Right atrium auricular region (tissue), 2 donors: Measurements from ENCODE around the gene GSK3B. TPM values are rescaled to one million over a fixed set of nuclear protein-coding genes. Genes with fewer than 3 reads are reported as not detected.

Experiments
- DNase-seq: peaks from one replicate; pipeline ENCODE4 v3.0.0-alpha.2; 2019; ENCODE audit warnings: low spot score
- H3K27ac ChIP-seq, 2 donors: fragments of 200-600 bp; sonication (generic); 1 replicate in 1 of 2; 2 replicates in 1 of 2; pipeline ENCODE4 v1.5.1; 2016 to 2019
- H3K27me3 ChIP-seq, 2 donors: fragments of 200-600 bp; sonication (generic); one replicate each; pipeline versions ENCODE4 v1.5.1 to v1.6.0; 2017 to 2019
- H3K36me3 ChIP-seq: fragments of 200-600 bp; sonication (generic); one replicate; pipeline ENCODE4 v1.5.1; 2016
- H3K4me1 ChIP-seq, 2 donors: fragments of 200-600 bp; sonication (generic); one replicate each; pipeline versions ENCODE4 v1.5.1 to v1.6.0; 2017 to 2019
- H3K4me3 ChIP-seq, 2 donors: fragments of 200-600 bp; sonication (generic); 1 replicate in 1 of 2; 2 replicates in 1 of 2; pipeline ENCODE4 v1.5.1; 2017 to 2019; ENCODE audit warnings: mild to moderate bottlenecking in 1 of 2, moderate library complexity in 1 of 2
- H3K9me3 ChIP-seq, 2 donors: fragments of 200-600 bp; sonication (generic); one replicate each; pipeline ENCODE4 v1.5.1; 2019
- total RNA-seq, 2 donors: library from RNA; depleted of rRNA; stranded (reverse); fragments of >200 nt; gene quantifications; one replicate each; pipeline ENCODE4 v1.1.0, GENCODE V29; 2016
- TF ChIP-seq, protein P1 (sequence below), 2 donors: fragments of 200-600 bp; sonication (generic); IDR thresholded peaks; one replicate each; pipeline ENCODE4 v1.5.1; 2019; ENCODE audit warnings: antibody characterized with exemption in 2 of 2

GSK3B gene
- total RNA-seq, 2 donors from 2014 or later: 31.3 to 42.0 TPM

DNA sequence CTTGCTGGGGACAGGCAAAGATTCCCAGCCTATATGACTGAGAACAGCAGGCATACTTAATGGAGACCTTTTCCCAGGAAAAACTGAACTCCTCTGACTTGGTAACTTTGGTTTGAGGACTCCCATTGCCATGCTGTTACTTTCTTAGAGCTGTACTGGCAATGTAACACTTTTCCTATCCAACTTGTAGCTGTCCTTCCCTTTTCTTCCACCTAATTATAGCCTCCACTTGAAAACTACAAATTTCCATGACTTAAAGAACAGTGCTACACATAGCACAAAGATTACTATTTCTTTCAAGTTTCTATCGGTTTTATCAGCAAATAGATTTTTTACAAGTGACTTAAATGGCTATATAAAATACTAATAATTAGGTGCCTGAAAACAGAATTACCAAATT is 116.9 kb downstream of the GSK3B start:
- no peaks in the 10 kb centered on the region for H3K9me3 ChIP-seq
- peaks cover 0 to 10% of the 10 kb centered on the region in 2 donors for H3K4me1 ChIP-seq
- H3K4me3 ChIP-seq: no peak overlapping the region
- no peak for DNase-seq
- TF ChIP-seq, protein P1, sequence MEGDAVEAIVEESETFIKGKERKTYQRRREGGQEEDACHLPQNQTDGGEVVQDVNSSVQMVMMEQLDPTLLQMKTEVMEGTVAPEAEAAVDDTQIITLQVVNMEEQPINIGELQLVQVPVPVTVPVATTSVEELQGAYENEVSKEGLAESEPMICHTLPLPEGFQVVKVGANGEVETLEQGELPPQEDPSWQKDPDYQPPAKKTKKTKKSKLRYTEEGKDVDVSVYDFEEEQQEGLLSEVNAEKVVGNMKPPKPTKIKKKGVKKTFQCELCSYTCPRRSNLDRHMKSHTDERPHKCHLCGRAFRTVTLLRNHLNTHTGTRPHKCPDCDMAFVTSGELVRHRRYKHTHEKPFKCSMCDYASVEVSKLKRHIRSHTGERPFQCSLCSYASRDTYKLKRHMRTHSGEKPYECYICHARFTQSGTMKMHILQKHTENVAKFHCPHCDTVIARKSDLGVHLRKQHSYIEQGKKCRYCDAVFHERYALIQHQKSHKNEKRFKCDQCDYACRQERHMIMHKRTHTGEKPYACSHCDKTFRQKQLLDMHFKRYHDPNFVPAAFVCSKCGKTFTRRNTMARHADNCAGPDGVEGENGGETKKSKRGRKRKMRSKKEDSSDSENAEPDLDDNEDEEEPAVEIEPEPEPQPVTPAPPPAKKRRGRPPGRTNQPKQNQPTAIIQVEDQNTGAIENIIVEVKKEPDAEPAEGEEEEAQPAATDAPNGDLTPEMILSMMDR (IDR thresholded peaks at IDR 0.05): no peak
- no peak overlapping the region for H3K27ac ChIP-seq
- no peaks in the 10 kb centered on the region for H3K36me3 ChIP-seq
- no peaks in the 10 kb centered on the region for H3K27me3 ChIP-seq

DNA sequence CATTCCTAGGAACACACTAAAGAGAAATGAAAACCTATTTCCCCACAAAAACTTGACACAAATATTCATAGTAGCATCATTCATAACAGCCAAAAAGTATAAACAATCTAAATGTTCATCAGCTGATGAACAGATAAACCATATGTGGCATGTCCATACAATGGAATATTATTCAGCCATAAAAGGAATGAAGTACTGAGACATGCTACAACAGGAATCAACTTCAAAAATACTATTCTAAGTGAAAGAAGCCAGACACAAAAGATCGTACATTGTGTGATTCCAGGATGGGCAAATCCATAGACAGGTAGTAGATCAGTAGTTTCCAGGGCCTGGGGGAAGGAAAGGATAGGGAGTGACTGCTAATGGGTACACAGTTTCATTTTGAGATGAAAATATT is 118.0 kb downstream of the GSK3B start:
- TF ChIP-seq, protein P1 (IDR thresholded peaks at IDR 0.05): no peak
- Histone ChIP-seq H3K4me3 (no peak overlapping the region), H3K27ac (no peak overlapping the region), H3K27me3 (no peaks in the 10 kb centered on the region), H3K4me1 (peaks cover 0 to 10% of the 10 kb centered on the region in 2 donors), H3K9me3 (no peaks in the 10 kb centered on the region), H3K36me3 (no peaks in the 10 kb centered on the region)
- no peak for DNase-seq

- H3K36me3 ChIP-seq: no peaks in the 10 kb centered on the region
- no peak overlapping the region for H3K4me3 ChIP-seq
- H3K27ac ChIP-seq: no peak overlapping the region
- no peaks in the 10 kb centered on the region for H3K27me3 ChIP-seq
- DNase-seq: no peak
- peaks cover 0 to 10% of the 10 kb centered on the region in 2 donors for H3K4me1 ChIP-seq
- H3K9me3 ChIP-seq: no peaks in the 10 kb centered on the region
- TF ChIP-seq, protein P1 (IDR thresholded peaks at IDR 0.05): no peak
Measured at GRCh38 chr3:119974656-119975055, 119.6 kb downstream of the GSK3B start.

- Histone ChIP-seq H3K36me3 (no peaks in the 10 kb centered on the region), H3K9me3 (no peaks in the 10 kb centered on the region), H3K4me1 (no peaks in the 10 kb centered on the region), H3K27ac (no peak overlapping the region), H3K27me3 (no peaks in the 10 kb centered on the region), H3K4me3 (no peak overlapping the region)
- TF ChIP-seq, protein P1 (IDR thresholded peaks at IDR 0.05): no peak
- no peak for DNase-seq
Measured at GRCh38 chr3:119973018-119973646, 121.1 kb downstream of the GSK3B start.

GRCh38 chr3:119969759-119970158 is 124.5 kb downstream of the GSK3B start:
- Histone ChIP-seq H3K36me3 (no peaks in the 10 kb centered on the region), H3K9me3 (no peaks in the 10 kb centered on the region), H3K27ac (no peak overlapping the region), H3K4me1 (no peaks in the 10 kb centered on the region), H3K27me3 (no peaks in the 10 kb centered on the region), H3K4me3 (no peak overlapping the region)
- DNase-seq: no peak
- TF ChIP-seq, protein P1 (IDR thresholded peaks at IDR 0.05): no peak
